ENCODE data around the gene GIN1. TPM values are rescaled to one million over a fixed set of nuclear protein-coding genes. Genes with fewer than 3 reads are reported as not detected.

The GIN1 gene
- total and polyA plus RNA-seq, 2 of the 4 experiments (the other 2 are of a cell fraction), result 2.9 to 3.1 TPM

DNA sequence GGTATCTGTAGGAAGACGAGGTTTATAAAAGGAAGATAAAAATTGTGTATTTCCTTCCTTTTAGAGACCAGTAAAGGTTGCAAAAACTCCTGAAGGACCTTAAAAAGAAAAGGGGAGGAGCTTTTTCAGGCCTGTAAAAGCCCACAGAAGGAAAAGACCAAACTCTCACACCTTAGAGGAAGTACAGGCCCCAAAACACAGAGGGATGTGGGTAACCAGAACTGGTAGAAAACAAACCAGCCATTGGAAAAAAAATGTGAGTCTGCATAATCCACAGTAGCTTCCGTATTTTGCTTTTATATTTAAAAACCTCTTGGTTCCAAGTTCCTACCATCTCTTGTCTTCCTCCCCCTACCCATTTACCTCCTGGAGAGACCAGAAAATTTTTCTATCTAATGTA is 8.5 kb downstream of the GIN1 start:
- Histone ChIP-seq H2AK9ac (replicated peaks; ENCODE audit: low read depth, low read length, poor library complexity) (no peak overlapping the region), H3K9me1 (ENCODE audit: insufficient read depth, low read length) (no peaks in the 10 kb centered on the region), H2BK20ac (ENCODE audit: low read depth, low read length) (no peak overlapping the region), H3K23ac (ENCODE audit: low read depth, low read length) (no peak overlapping the region), H3K36me3 (ENCODE audit: control insufficient read depth, insufficient read depth, low read length) (no peaks in the 10 kb centered on the region), H3K56ac (ENCODE audit: extremely low read depth, insufficient read depth, low read length) (no peak overlapping the region), H3K4ac (ENCODE audit: low read depth, low read length) (no peak overlapping the region), H3K4me2 (ENCODE audit: low read depth, low read length) (no peak overlapping the region), H2AFZ (replicated peaks; ENCODE audit: low read length, poor library complexity) (no peak overlapping the region), H2AK5ac (ENCODE audit: low read depth, low read length) (no peak overlapping the region), H4K20me1 (ENCODE audit: insufficient read depth, low read length) (no peaks in the 10 kb centered on the region), H3K79me1 (ENCODE audit: low read depth in 1 of 2, low read length in 2 of 2) (peaks cover 13 to 16% of the 10 kb centered on the region in 2 experiments), H3K27me3 (ENCODE audit: control insufficient read depth, insufficient read depth, low read length) (no peaks in the 10 kb centered on the region), H2BK120ac (ENCODE audit: low read depth, low read length) (no peak overlapping the region), H4K5ac (ENCODE audit: low read depth, low read length) (no peak overlapping the region), H3K9ac (ENCODE audit: low read depth, low read length) (no peak overlapping the region), H2BK15ac (ENCODE audit: low read depth, low read length) (no peak overlapping the region), H3K18ac (ENCODE audit: low read depth, low read length) (no peak overlapping the region), H3K4me3 (ENCODE audit: insufficient read depth, low read depth, low read length) (no peak overlapping the region), H3K14ac (replicated peaks; ENCODE audit: low read depth, low read length) (no peak overlapping the region), H3K4me1 (ENCODE audit: control insufficient read depth, insufficient read depth, low read length) (no peaks in the 10 kb centered on the region), H3K27ac (ENCODE audit: insufficient read depth, low read length) (no peak overlapping the region), H3K9me3 (ENCODE audit: control insufficient read depth, insufficient read depth, low read length) (no peaks in the 10 kb centered on the region), H4K91ac (ENCODE audit: insufficient read depth, low read depth, low read length) (no peak overlapping the region), H2BK5ac (ENCODE audit: low read depth, low read length, poor library complexity, severe bottlenecking) (no peak overlapping the region), H4K8ac (ENCODE audit: low read depth in 2 of 2, low read length in 2 of 2) (no peak overlapping the region)
- ATAC-seq (ENCODE audit: low read depth) (no peak), DNase-seq (no peak)
- ChIA-PET POLR2A (ENCODE audit: unreplicated experiment) (no interaction called here), CTCF (no interaction called here)
- no TSS peak for BruUV-seq (replicated peaks)
- in situ Hi-C loops (cut with MboI; ENCODE audit: low sequenced_read_pairs), result no loop called here
- no CpG with 5 or more reads among the region's 2 CpGs for WGBS, 2 experiments (ENCODE audit: extremely low coverage in 2 of 2, insufficient read length in 1 of 2)
- dilution Hi-C loops (cut with HindIII; ENCODE audit: low sequenced_read_pairs, unreplicated experiment), result no loop called here
- TF ChIP-seq POLR2A (IDR thresholded peaks at IDR 0.05; ENCODE audit: low read depth, low read length) (no peak), CHD1 (IDR thresholded peaks at IDR 0.05; ENCODE audit: low read depth, low read length) (no peak), RFX5 (IDR thresholded peaks at IDR 0.05; ENCODE audit: low read depth, low read length) (no peak), CEBPB (IDR thresholded peaks at IDR 0.05; ENCODE audit: low read depth, low read length) (no peak), BHLHE40 (IDR thresholded peaks at IDR 0.05; ENCODE audit: low read depth, low read length) (no peak), RAD21 (IDR thresholded peaks at IDR 0.05; ENCODE audit: low read length) (no peak), MAFK (IDR thresholded peaks at IDR 0.05; ENCODE audit: low read depth, low read length) (no peak), RCOR1 (IDR thresholded peaks at IDR 0.05; ENCODE audit: insufficient replicate concordance, low read length) (no peak), SMC3 (IDR thresholded peaks at IDR 0.05; ENCODE audit: low read depth, low read length) (no peak), MAZ (IDR thresholded peaks at IDR 0.05; ENCODE audit: borderline replicate concordance, low read depth, low read length) (no peak)
- TF ChIP-seq, protein P1, sequence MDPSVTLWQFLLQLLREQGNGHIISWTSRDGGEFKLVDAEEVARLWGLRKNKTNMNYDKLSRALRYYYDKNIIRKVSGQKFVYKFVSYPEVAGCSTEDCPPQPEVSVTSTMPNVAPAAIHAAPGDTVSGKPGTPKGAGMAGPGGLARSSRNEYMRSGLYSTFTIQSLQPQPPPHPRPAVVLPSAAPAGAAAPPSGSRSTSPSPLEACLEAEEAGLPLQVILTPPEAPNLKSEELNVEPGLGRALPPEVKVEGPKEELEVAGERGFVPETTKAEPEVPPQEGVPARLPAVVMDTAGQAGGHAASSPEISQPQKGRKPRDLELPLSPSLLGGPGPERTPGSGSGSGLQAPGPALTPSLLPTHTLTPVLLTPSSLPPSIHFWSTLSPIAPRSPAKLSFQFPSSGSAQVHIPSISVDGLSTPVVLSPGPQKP (IDR thresholded peaks at IDR 0.05; ENCODE audit: borderline replicate concordance, low read depth, low read length), result no peak
- intact Hi-C loops (cut with micrococcal nuclease), result no loop called here

All from IMR-90 (cell line).